Neural cell (in vitro differentiated cells): ENCODE results near the gene ZNF468.
"Not testable (repeated sequence)": the region's sequence is repeated elsewhere in the genome, so short reads cannot be mapped to it uniquely, and the experiment has no call there.

Experiments used
- EP300 ChIP-seq: fragments of 450-650 bp; conservative IDR thresholded peaks from 2 replicates; pipeline ENCODE4 v1.6.1; 2014; ENCODE audit warnings: antibody characterized with exemption, mild to moderate bottlenecking, moderate library complexity; ENCODE audit not compliant: poor library complexity, severe bottlenecking
- EZH2 ChIP-seq: fragments of 200-600, 300-800 bp; shearing (Covaris generic), sonication (generic); IDR thresholded peaks from 2 replicates; pipeline ENCODE4 v1.6.1; 2014; ENCODE audit warnings: antibody characterized with exemption, low read length, borderline replicate concordance, mild to moderate bottlenecking; ENCODE audit not compliant: insufficient read depth, poor library complexity, severe bottlenecking
- MXI1 ChIP-seq: fragments of 450-650 bp; conservative IDR thresholded peaks from 2 replicates; pipeline ENCODE4 v1.6.1; 2014; ENCODE audit warnings: antibody characterized with exemption, mild to moderate bottlenecking; ENCODE audit not compliant: poor library complexity, severe bottlenecking
- POLR2AphosphoS5 ChIP-seq: IDR thresholded peaks from 2 replicates; pipeline ENCODE4 v1.6.1; 2012
- RAD21 ChIP-seq: fragments of 450-650 bp; conservative IDR thresholded peaks from 2 replicates; pipeline ENCODE4 v1.6.1; 2014; ENCODE audit warnings: antibody characterized with exemption, mild to moderate bottlenecking, moderate library complexity
- TAF1 ChIP-seq: IDR thresholded peaks from 2 replicates; pipeline ENCODE4 v1.6.1; 2012; ENCODE audit warnings: low read depth
- TF ChIP-seq, protein P1 (sequence below): fragments of 450-650 bp; IDR thresholded peaks from 2 replicates; pipeline ENCODE4 v1.5.1; 2014; ENCODE audit warnings: antibody characterized with exemption, mild to moderate bottlenecking, moderate library complexity; ENCODE audit not compliant: poor library complexity, severe bottlenecking
- TF ChIP-seq, protein P2 (sequence below): IDR thresholded peaks from 2 replicates; pipeline ENCODE4 v1.6.1; 2012; ENCODE audit warnings: borderline replicate concordance

DNA sequence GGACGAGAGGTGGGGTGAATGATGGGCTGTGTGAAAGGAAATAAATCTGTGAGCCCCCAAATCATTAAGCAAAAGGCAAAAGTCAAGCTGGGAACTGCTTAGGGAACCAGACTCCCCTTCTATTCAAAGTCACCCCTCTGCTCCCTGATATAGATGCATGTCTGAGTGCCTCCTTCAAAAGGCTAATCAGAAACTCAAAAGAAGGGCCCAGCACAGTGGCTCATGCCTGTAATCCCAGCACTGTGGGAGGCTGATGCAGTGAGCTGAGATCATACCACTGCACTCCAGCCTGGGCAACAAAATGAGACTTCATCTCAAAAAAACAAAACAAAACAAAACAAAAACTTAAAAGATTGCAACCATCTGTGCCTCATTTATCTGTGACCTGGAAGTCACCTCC is 23.1 kb downstream of the ZNF468 start:
- not testable (repeated sequence) for TF ChIP-seq TAF1, MXI1, EP300, EZH2, POLR2AphosphoS5, RAD21
- TF ChIP-seq, protein P1, sequence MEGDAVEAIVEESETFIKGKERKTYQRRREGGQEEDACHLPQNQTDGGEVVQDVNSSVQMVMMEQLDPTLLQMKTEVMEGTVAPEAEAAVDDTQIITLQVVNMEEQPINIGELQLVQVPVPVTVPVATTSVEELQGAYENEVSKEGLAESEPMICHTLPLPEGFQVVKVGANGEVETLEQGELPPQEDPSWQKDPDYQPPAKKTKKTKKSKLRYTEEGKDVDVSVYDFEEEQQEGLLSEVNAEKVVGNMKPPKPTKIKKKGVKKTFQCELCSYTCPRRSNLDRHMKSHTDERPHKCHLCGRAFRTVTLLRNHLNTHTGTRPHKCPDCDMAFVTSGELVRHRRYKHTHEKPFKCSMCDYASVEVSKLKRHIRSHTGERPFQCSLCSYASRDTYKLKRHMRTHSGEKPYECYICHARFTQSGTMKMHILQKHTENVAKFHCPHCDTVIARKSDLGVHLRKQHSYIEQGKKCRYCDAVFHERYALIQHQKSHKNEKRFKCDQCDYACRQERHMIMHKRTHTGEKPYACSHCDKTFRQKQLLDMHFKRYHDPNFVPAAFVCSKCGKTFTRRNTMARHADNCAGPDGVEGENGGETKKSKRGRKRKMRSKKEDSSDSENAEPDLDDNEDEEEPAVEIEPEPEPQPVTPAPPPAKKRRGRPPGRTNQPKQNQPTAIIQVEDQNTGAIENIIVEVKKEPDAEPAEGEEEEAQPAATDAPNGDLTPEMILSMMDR, result not testable (repeated sequence)
- TF ChIP-seq, protein P2, sequence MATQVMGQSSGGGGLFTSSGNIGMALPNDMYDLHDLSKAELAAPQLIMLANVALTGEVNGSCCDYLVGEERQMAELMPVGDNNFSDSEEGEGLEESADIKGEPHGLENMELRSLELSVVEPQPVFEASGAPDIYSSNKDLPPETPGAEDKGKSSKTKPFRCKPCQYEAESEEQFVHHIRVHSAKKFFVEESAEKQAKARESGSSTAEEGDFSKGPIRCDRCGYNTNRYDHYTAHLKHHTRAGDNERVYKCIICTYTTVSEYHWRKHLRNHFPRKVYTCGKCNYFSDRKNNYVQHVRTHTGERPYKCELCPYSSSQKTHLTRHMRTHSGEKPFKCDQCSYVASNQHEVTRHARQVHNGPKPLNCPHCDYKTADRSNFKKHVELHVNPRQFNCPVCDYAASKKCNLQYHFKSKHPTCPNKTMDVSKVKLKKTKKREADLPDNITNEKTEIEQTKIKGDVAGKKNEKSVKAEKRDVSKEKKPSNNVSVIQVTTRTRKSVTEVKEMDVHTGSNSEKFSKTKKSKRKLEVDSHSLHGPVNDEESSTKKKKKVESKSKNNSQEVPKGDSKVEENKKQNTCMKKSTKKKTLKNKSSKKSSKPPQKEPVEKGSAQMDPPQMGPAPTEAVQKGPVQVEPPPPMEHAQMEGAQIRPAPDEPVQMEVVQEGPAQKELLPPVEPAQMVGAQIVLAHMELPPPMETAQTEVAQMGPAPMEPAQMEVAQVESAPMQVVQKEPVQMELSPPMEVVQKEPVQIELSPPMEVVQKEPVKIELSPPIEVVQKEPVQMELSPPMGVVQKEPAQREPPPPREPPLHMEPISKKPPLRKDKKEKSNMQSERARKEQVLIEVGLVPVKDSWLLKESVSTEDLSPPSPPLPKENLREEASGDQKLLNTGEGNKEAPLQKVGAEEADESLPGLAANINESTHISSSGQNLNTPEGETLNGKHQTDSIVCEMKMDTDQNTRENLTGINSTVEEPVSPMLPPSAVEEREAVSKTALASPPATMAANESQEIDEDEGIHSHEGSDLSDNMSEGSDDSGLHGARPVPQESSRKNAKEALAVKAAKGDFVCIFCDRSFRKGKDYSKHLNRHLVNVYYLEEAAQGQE, result not testable (repeated sequence)
